GM18502 (cell line): Measurements from ENCODE around the gene ERAS.

ENCODE experiments used
- ATAC-seq: cut with Tn5 transposase; IDR thresholded peaks from one replicate; pipeline ENCODE4 v1.9.1; 2021; ENCODE audit warnings: mild to moderate bottlenecking; ENCODE audit not compliant: unreplicated experiment, poor library complexity

The ERAS gene, protein sequence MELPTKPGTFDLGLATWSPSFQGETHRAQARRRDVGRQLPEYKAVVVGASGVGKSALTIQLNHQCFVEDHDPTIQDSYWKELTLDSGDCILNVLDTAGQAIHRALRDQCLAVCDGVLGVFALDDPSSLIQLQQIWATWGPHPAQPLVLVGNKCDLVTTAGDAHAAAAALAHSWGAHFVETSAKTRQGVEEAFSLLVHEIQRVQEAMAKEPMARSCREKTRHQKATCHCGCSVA

DNA sequence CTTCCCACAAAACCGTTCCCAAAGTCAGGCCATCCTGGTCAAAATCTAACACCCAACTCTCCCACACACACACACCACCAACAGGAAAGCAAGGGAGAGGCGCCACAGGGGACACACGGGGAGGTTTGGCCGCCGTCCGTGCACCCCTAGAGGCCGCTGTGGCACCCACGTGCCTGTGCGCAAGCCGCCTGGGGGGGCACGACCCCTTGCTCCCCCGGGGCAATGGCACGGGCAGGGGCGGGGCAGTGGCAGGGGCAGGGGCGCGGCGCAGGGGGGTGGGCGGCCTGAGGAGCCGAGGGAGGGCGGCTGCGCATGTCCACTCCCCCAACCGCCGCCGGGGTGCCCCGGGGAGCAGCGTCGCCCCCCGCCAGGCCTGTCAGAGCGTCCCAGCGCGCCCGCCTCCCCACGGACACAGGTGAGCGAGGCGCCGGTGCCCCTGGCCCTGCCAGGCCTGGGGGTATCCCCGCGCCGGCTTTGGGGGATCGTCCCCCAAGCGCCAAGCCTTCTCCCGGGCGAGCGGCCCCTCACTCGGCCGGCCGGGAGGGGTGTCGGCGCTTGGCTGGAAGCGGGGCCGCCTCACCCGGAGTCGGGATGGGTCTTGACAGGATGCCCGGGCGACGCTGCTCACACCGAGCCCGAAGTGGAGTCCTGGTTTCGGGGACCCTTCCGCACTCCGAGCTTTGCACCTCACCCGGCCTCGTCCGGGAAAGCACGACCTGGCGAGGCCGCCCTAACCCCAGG, at the start of gene ERAS:
TSS of gene ERAS (plus strand) at position 379 of the 741 bp plus-strand sequence. CDS start 2,611 bp downstream, outside the sequence.
- peak; percentile 44 for ATAC-seq

DNA sequence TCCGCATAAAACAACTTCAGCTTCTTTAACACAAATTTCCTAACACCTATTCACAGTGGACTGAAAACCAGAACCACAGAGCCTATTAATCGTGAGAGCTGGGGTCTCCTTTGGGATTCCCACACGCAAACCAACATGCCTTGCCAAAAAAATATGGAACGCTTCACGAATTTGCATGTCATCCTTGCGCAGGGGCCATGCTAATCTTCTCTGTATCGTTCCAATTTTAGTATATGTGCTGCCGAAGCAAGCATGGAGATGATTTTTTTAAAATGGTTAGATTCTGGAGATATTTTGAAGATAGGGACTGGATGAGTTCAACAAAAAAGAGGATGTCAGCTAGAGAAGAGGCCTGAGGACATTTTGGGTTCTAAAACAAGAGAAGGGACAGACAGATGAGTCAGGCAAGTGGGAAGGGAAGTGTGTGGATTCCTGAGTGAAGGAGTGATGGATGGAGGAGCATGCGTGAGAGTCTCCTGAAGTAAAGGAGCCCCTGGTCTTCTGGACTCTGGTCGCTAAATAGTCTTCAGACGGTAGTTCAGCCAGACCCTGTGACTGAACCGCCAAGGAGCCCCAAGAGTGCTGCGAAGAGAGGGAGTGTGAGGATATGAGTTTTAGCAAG, 49.4 kb upstream of the ERAS start:
- no peak for ATAC-seq

DNA sequence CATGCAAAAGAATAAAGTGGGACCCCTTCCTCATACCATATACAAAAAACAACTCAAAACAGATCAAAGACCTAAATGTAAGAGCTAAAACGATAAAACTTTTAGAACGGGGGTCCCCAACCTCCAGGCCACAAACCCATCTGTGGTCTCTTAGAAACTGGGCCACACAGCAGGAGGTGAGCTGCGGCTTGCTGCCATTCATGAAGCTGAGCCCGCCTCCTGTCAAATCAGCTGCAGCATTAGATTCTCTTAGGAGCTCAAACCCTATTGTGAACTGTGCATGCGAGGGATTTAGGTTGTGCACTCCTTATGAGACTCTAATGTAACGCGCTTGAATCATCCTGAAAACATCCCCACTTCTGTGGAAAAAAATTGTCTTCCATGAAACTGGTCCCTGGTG, 46.9 kb upstream of the ERAS start:
- ATAC-seq: no peak

DNA sequence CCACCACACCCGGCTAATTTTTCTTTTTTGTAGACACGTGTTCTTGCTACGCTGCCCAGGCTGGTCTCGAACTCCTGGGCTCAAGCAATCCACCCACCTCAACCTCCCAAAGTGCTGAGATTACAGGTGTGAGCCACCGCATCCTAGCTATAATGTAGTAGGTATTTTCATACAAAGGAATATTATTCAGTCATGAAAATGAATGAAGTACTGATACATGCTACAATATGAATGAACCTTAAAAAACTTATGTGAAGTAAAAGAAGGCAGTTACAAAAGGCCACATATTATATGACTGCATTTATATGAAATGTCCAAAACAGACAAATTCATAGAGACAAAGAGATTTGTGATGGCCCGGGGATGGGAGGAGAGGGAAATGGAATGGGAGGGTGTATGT, 44.6 kb upstream of the ERAS start:
- no peak for ATAC-seq

DNA sequence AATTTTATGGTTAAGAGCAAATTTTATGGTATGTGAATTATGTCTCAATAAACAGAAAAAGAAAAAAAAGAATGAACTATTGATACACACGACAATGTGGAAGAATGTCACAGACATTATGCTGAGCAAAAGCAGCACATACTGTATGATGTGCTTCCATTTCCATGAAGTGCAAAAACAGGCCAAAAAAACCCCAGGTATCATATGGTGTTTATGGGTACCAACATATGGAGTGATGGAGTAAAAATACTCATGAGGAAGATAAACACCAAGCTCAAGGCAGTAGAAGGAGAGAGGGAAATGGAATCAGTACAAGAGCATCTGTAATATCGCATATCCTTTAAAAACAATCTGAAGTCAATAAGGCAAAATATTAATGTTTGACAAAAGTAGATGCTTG, 44.1 kb upstream of the ERAS start:
- ATAC-seq: no peak

DNA sequence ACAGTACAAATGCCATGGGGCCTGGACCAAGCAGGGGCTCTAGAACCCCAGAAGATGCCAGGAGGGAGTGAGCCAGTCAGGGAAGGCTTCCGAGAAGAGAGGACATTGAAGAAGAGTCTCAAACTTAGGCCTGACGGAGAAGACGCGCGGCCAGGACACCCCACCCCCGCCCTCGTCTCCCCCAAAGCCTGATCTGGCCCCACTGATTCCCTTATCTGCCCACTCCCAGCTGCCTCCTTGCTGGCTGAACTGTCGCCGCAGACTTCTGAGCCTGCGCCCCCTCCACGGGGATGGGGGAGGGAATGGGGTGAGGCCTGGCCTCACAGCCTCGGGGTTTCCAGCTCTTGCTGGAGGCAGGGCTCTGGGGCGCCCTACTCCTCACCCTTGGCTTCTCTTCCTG, 43.5 kb upstream of the ERAS start:
- no peak for ATAC-seq

DNA sequence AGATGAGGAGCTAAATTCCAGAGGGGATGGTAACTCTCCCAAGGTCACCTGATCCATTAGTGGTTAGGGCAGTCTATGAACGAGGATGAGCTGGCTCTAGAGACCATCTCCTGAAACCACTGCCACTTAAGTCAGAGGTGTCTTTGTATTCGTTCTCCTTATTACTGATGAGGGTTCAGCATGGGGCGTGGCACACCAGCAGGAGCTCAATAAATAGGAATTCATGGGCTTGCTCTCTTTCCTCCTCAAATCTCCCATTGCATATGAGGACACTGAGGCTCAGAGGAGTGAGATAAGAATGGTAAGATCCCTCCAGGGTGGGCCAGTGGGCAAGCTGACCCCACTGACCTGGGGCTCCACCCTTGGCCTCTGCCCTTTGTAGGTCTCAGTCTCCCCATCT, 41.6 kb upstream of the ERAS start:
- no peak for ATAC-seq

DNA sequence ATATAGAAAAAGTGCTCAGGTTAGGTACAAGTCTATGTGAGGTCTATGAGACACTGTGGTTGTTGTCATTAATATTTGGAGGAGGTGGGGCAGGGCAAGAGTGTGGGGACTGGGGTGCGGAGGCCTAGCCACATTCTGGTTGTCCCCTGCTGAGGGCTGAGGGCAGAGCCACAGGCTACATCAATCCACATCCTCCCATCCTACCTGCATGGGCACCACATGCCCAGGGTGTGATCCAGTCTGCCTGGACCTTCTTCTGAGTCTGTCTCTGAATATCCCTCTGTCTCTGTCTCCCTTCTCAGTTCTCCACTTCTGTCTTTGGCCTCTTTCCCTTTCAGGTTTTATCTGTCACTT, 41.1 kb upstream of the ERAS start:
- no peak for ATAC-seq

DNA sequence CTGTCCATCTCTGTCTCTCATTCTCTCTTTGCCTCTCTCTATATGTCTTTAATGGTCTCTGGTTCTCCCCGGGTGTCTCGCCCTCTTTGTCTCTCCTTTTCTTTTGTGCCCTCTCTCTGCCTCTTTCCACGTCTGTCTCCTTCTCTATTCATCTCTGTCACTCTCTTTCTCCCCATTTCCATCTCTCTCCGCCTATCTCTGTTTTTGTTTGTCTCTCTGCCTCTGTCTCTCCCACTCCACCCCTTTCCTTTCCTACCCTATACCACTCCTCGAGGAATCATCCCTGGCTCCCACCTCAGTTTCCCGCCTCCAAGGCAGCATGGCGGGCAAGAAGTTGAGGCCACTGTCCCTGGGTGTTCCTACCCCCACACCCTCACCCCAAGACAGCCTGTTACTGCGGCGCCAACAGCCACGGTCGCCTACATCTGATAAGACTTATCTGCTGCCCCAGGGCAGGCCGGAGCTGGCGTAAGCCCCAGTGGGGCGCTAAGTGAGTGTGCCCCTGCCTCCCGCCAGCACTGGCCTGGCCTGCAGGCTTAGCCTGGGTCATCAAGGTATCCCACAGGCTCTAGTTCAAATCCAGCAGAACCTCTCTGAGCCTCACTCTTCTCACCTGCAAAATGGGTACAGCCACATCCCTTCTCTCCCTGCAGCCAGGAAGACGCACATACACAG, 40.6 kb upstream of the ERAS start:
- no peak for ATAC-seq

DNA sequence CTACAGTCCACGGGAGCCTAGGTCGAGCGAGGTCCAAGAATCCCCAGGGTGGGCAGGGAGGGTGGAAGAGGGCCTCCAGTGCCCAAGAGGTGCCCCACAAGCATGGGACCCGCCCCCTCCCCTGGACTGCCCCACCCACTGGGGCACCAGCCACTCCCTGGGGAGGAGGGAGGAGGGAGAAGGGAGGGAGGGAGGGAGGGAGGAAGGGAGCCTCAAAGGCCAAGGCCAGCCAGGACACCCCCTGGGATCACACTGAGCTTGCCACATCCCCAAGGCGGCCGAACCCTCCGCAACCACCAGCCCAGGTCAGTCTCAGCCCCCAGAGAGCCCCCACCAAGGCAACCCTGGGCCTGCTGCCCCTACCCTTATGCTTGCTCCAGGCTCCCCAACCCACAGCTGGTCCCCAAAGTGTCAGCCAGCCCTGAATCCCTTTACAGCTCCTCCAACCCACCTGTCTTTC, 39.9 kb upstream of the ERAS start, which contains the start of gene GATA1:
TSS of gene GATA1 (plus strand) at position 250 of the 460 bp plus-strand sequence. CDS start 4,520 bp downstream, outside the sequence.
- ATAC-seq: no peak

DNA sequence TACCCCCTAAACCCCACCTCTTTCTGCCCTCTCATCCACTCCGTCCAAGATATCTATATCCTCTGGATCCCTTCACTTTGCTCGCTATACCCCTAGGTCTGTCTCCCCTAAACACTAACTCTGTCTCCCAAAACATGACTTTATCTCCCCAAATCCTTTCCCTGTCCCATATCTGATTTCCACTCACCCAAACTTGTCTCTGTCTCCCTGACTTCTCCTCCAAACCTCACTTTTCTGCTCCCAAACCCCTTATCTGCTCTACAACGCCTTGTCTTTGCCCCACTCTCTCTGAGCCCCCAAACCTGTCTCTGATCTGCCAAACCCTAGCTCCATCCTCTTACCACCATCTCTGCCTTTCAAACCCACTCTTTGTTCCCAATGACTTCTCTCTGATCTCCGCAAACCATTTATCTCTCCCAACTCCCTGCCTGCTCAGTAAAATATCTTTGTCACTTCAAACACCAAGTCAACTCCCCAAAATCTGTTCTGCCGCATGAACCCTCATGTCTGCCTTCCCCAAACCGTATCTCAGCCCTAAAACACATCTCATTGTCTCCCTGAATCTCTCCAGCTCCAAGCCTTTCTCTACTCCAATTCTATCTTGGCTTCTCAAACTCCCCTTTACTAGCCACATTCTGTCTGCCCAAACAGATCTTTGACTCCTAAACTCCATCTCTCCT, 39.3 kb upstream of the ERAS start:
- no peak for ATAC-seq

DNA sequence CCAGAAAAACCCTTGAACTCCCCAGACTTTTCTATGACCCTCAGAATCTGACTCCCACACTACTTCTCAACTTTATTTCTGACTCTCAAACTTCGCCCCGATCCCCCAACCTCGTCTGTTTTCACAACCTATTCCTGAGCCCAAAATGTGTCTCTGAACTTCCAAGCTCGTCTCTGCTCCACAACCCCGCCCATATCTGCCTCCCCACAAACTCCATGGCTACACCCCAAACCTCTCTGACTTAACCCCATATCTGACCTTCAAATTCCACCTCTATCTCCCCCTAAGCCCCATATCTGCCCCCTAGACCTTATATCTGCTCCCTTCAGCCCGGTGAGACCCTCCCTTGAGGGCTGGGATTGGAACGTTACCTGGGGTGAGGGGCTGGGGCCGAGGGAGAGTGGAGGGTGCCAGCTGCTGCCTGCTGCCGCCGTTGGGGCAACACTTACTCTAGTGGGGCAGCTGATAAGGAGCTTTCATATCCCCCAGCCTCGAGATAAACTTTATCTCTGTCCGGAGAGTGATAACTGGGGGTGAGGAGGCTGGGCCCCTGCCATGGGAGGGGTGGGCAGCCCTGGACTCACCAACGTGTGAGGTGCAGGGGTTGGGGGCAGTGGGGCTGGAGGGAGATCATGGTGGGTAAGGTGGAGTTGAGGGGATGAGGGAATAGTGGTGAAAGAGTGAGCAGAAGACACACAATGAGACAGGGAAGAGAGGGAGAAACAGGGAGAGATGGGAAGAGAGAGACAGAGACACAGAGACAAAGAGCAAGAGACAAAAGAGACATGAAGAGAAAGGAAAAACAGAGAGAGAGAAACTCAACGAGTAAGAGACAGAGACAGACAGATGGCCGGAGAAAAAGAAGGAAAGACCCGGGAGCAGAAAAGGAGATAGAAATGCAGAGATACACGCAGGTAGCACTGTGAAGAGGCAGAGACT, 38.5 kb upstream of the ERAS start:
- ATAC-seq: no peak

DNA sequence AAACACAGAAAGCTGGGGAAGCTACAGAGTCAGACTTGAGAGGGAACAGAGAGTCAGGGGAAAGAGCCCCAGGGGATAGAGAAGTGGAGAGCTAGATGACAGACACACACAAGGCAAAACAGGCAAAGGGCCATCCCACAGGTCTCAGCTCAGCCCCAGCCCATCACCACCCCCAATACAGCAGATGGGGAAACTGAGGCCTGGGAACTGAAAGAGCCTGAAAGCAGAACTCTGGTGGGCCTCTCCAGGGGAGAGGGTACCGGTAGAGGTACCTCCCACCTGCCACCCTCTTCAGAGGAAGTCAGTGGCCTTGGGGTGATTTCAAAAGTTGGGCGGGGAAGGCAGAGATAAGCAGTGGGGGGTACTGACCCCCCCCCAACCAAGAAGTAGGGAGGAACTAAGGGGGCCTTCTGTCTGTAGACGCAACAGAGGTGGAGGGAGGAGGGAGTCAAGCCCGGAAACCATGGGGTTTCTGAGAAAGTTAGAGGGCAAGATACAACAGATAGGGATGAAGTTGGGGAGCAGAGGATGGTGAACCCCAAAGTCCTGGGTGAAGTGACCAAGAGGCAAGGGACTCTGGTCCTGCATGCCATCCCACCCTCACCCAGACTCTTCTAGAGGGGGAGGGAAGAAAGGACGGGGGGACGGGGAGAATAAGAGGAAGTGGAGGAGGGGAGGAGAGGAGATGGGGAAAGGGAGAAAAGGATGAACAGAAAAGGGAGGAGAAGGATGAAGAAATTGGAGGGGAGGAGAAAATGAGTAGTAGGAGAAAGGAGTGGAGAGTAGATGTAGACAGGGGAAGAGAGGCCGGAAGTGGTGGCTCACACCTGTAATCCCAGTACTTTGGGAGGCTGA, 36.7 kb upstream of the ERAS start:
- ATAC-seq: no peak

DNA sequence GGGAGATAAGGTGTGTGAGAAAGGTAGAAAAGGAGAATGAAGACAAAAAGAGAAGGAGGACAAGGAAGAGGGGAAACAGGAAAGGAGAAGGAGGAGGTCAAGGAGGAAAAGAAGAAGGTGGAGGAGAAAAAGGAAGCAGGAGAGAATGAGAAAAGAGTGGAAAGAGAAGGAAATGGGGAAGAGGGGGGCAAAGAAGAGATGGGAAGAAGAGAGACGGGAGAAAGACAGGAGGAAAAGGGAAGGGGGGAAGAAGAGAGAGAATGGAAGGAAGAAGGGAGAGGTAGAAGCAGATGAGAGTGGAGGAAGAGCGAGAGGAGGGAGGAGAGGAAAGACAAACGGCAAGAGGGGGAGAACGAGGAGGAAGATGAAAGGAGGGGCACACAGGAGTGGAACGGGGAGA, 35.8 kb upstream of the ERAS start:
- no peak for ATAC-seq

DNA sequence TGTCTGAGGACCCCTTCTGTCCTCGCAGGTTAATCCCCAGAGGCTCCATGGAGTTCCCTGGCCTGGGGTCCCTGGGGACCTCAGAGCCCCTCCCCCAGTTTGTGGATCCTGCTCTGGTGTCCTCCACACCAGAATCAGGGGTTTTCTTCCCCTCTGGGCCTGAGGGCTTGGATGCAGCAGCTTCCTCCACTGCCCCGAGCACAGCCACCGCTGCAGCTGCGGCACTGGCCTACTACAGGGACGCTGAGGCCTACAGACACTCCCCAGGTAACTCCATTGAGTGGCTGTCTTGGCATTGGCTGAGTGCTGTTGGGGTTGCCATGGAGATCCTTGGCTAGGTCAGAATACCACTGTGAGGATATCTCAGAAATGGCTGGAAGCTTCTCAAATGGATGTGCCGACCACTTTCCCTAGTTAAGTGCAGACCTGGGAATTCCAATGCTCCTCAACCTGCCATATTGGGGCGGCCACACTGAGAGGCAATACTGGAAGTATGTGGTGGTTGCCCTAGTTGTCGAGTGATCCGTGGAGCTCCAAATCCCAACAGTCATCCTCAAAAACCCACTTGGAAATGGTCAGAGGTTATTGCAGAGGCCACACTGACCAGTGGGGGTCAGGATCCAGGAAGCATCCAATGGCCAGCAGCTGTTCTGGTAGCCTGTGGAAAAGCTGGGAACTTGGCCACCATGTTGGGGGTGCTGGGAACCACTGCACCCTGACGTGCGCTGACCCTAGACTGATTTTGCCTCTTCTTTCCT, 35.1 kb upstream of the ERAS start:
- ATAC-seq: no peak

DNA sequence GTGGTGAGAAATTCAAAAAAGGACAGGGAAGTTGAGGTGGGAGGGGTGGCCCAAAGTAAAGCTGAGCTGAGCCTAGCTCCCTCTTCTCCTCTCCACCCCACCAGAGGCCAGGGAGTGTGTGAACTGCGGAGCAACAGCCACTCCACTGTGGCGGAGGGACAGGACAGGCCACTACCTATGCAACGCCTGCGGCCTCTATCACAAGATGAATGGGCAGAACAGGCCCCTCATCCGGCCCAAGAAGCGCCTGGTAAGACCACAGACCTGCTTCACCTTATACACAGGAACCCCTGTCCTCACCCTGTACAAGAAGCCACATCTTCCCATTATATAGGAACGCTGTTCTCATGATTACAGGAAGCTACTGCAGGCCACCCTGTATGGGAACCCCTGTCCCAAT, 34.1 kb upstream of the ERAS start:
- no peak for ATAC-seq

DNA sequence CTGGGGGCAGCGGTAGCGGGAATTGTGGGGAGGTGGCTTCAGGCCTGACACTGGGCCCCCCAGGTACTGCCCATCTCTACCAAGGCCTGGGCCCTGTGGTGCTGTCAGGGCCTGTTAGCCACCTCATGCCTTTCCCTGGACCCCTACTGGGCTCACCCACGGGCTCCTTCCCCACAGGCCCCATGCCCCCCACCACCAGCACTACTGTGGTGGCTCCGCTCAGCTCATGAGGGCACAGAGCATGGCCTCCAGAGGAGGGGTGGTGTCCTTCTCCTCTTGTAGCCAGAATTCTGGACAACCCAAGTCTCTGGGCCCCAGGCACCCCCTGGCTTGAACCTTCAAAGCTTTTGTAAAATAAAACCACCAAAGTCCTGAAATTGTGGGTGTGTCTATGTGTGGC, 32.4 kb upstream of the ERAS start:
- ATAC-seq: no peak
